ENCODE data around the gene TYMS. TPM values are rescaled to one million over a fixed set of nuclear protein-coding genes. Genes with fewer than 3 reads are reported as not detected.

Gene TYMS
- polyA plus RNA-seq, 3 donors: not detected

- TF ChIP-seq, protein P1, sequence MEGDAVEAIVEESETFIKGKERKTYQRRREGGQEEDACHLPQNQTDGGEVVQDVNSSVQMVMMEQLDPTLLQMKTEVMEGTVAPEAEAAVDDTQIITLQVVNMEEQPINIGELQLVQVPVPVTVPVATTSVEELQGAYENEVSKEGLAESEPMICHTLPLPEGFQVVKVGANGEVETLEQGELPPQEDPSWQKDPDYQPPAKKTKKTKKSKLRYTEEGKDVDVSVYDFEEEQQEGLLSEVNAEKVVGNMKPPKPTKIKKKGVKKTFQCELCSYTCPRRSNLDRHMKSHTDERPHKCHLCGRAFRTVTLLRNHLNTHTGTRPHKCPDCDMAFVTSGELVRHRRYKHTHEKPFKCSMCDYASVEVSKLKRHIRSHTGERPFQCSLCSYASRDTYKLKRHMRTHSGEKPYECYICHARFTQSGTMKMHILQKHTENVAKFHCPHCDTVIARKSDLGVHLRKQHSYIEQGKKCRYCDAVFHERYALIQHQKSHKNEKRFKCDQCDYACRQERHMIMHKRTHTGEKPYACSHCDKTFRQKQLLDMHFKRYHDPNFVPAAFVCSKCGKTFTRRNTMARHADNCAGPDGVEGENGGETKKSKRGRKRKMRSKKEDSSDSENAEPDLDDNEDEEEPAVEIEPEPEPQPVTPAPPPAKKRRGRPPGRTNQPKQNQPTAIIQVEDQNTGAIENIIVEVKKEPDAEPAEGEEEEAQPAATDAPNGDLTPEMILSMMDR (IDR thresholded peaks at IDR 0.05): no peak
- H3K27me3 ChIP-seq (ENCODE audit: control insufficient read depth in 2 of 2, insufficient read depth in 2 of 2, low read length in 2 of 2): no peaks in the 10 kb centered on the region
- DNase-seq: no peak
- H3K27ac ChIP-seq (ENCODE audit: low read depth in 1 of 2, low read length in 2 of 2): no peak overlapping the region
- intact Hi-C loops (cut with micrococcal nuclease): no loop called here
- H3K4me1 ChIP-seq (ENCODE audit: control insufficient read depth in 1 of 2, insufficient read depth in 2 of 2, low read length in 2 of 2): no peaks in the 10 kb centered on the region
- H3K4me2 ChIP-seq (replicated peaks; ENCODE audit: extremely low read depth, low read length, poor library complexity, severe bottlenecking): no peak overlapping the region
- no peak overlapping the region for H3K9ac ChIP-seq (ENCODE audit: insufficient read depth, low read length, poor library complexity, severe bottlenecking)
- no peak overlapping the region for H3K4me3 ChIP-seq (replicated peaks in 1 of 3; ENCODE audit: low read depth in 2 of 3, low read length in 3 of 3)
- H3K79me2 ChIP-seq (ENCODE audit: insufficient read depth, low read length): no peaks in the 10 kb centered on the region
- Mint-ChIP-seq H3K36me3 (peaks cover 30 to 31% of the 10 kb centered on the region in 2 donors), H3K4me1 (peaks cover 3% of the 10 kb centered on the region), H3K27me3 (ENCODE audit: low read depth in 3 of 3) (no peaks in the 10 kb centered on the region), H3K9me3 (no peaks in the 10 kb centered on the region), H3K4me3 (no peak overlapping the region), H3K27ac (no peak overlapping the region)
- H4K20me1 ChIP-seq (ENCODE audit: insufficient read depth, low read length): no peaks in the 10 kb centered on the region
- H3K9me3 ChIP-seq (replicated peaks in 1 of 2; ENCODE audit: control insufficient read depth in 1 of 2, insufficient read depth in 1 of 2, low read length in 2 of 2): no peaks in the 10 kb centered on the region
- H3K36me3 ChIP-seq (replicated peaks in 1 of 2; ENCODE audit: control insufficient read depth in 1 of 2, insufficient read depth in 2 of 2, low read length in 2 of 2): peaks cover 2 to 23% of the 10 kb centered on the region in 2 donors
- H2AFZ ChIP-seq (ENCODE audit: insufficient read depth, low read depth, low read length, poor library complexity, severe bottlenecking): no peak overlapping the region
Measured at GRCh38 chr18:682833-683232, 25.4 kb downstream of the TYMS start.

- no peaks in the 10 kb centered on the region for H3K9me3 Mint-ChIP-seq
- Histone ChIP-seq H3K27me3 (ENCODE audit: control insufficient read depth in 2 of 2, insufficient read depth in 2 of 2, low read length in 2 of 2) (no peaks in the 10 kb centered on the region), H3K4me1 (ENCODE audit: control insufficient read depth in 1 of 2, insufficient read depth in 2 of 2, low read length in 2 of 2) (no peaks in the 10 kb centered on the region), H3K9me3 (replicated peaks in 1 of 2; ENCODE audit: control insufficient read depth in 1 of 2, insufficient read depth in 1 of 2, low read length in 2 of 2) (no peaks in the 10 kb centered on the region), H2AFZ (ENCODE audit: insufficient read depth, low read depth, low read length, poor library complexity, severe bottlenecking) (no peak overlapping the region), H3K4me2 (replicated peaks; ENCODE audit: extremely low read depth, low read length, poor library complexity, severe bottlenecking) (no peak overlapping the region), H4K20me1 (ENCODE audit: insufficient read depth, low read length) (no peaks in the 10 kb centered on the region), H3K79me2 (ENCODE audit: insufficient read depth, low read length) (no peaks in the 10 kb centered on the region), H3K27ac (ENCODE audit: low read depth in 1 of 2, low read length in 2 of 2) (no peak overlapping the region), H3K9ac (ENCODE audit: insufficient read depth, low read length, poor library complexity, severe bottlenecking) (no peak overlapping the region), H3K4me3 (replicated peaks in 1 of 3; ENCODE audit: low read depth in 2 of 3, low read length in 3 of 3) (no peak overlapping the region), H3K36me3 (replicated peaks in 1 of 2; ENCODE audit: control insufficient read depth in 1 of 2, insufficient read depth in 2 of 2, low read length in 2 of 2) (peaks cover 2 to 20% of the 10 kb centered on the region in 2 donors)
- peaks cover 10% of the 10 kb centered on the region for H3K4me1 Mint-ChIP-seq
- H3K27me3 Mint-ChIP-seq (ENCODE audit: low read depth in 3 of 3): no peaks in the 10 kb centered on the region
- H3K4me3 Mint-ChIP-seq: no peak overlapping the region
- TF ChIP-seq, protein P1 (IDR thresholded peaks at IDR 0.05): no peak
- intact Hi-C loops (cut with micrococcal nuclease): no loop called here
- no peak overlapping the region for H3K27ac Mint-ChIP-seq
- 80% methylated on average over 4 of the region's 5 CpGs for WGBS (ENCODE audit: insufficient coverage)
- peaks cover 28 to 30% of the 10 kb centered on the region in 2 donors for H3K36me3 Mint-ChIP-seq
- DNase-seq: no peak
Measured at GRCh38 chr18:683531-683930, 26.1 kb downstream of the TYMS start.
